ENCODE measurements around the gene GALNT1.

- TF ChIP-seq CTCF (conservative IDR thresholded peaks at IDR 0.05 in 1 of 2, IDR thresholded peaks at IDR 0.05 in 1 of 2; ENCODE audit: extremely low read depth in 1 of 2, insufficient read depth in 1 of 2, low read depth in 1 of 2, low read length in 2 of 2) (no peak), EZH2 (IDR thresholded peaks at IDR 0.05; ENCODE audit: borderline replicate concordance, low read length) (no peak)
These were observed 124.4 kb downstream of the GALNT1 start for GRCh38 chr18:35705988-35706387.
